SH-SY5Y (cell line): ENCODE data around the gene SAG.

ENCODE experiments used
- GATA2 ChIP-seq: IDR thresholded peaks from 2 replicates; pipeline ENCODE4 v1.6.1; 2011; ENCODE audit warnings: mild to moderate bottlenecking, low read depth, low read length
- GATA3 ChIP-seq: IDR thresholded peaks from 2 replicates; pipeline ENCODE4 v1.6.1; 2011; ENCODE audit warnings: low read depth, mild to moderate bottlenecking, low read length, moderate library complexity

DNA sequence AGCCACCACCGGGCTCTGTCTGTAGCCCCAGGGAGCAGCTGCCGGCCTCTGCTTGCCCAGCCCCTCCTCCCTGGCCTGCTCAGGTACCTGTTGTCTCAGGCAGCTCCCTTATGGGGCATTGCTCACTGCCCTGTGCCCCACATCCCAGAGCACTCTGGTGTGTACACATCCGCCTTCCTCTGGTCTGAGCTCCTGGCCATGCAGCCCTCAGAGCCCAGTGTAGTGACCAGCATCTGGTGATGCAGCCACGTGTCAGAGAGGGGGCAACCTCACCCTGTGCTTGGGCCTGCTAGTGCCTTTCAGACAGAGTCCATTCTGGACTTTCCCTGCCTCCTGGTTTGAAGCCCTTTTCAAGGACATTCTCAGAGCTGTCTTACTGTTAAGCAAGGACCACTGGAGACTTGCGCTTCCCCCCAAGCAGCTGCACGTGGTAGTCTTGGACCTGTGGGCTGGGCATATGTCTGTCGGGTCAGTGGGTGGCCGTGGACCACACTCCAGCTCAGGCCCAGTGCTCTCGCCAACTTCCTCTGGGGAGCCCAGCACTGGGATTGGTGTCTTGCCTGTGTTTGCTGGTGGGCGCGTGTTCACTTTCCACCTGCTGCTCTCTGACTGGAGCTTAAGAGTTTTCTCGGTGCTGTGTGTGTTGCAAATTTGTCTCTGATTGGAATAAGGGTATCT is 77.3 kb downstream of the SAG start:
- TF ChIP-seq GATA3 = no peak
- TF ChIP-seq GATA2 = no peak
